SK-N-SH treated with all-trans-retinoic acid at 6 μM for 48 hours (cell line): ENCODE results near the gene KCNG2.

Experiments used
- ATAC-seq: fragments of 200-7000 bp; cut with Tn5 transposase; 3 replicates; pipeline ENCODE4 v1.9.1; 2020; ENCODE audit warnings: mild to moderate bottlenecking, moderate library complexity
- ARNTL ChIP-seq: fragments of 450-650 bp; formaldehyde crosslinking; IDR thresholded peaks from 2 replicates; pipeline ENCODE4 v1.5.0; 2020; ENCODE audit warnings: low read depth, mild to moderate bottlenecking, moderate library complexity, borderline replicate concordance
- BACH2 ChIP-seq: fragments of 250-450 bp; sonication (Bioruptor Pico); IDR thresholded peaks from 2 replicates; pipeline ENCODE4 v1.9.0; 2021; ENCODE audit warnings: mild to moderate bottlenecking, borderline replicate concordance
- CREB5 ChIP-seq: fragments of 250-450 bp; sonication (Bioruptor Pico); IDR thresholded peaks from 2 replicates; pipeline ENCODE4 v1.5.1; 2020; ENCODE audit warnings: low read depth, mild to moderate bottlenecking, moderate library complexity
- CSDC2 ChIP-seq: fragments of 250-450 bp; sonication (Bioruptor Pico); IDR thresholded peaks from 2 replicates; pipeline ENCODE4 v1.5.0; 2020; ENCODE audit warnings: mild to moderate bottlenecking, moderate library complexity
- CSRNP3 ChIP-seq: fragments of 250-450 bp; sonication (Bioruptor Pico); IDR thresholded peaks from 2 replicates; pipeline ENCODE4 v1.5.1; 2021; ENCODE audit warnings: mild to moderate bottlenecking, moderate library complexity
- GLIS3 ChIP-seq: fragments of 250-450 bp; sonication (Bioruptor Pico); IDR thresholded peaks from 2 replicates; pipeline ENCODE4 v1.5.0; 2020; ENCODE audit warnings: mild to moderate bottlenecking, moderate library complexity
- ISL1 ChIP-seq: fragments of 250-450 bp; sonication (Bioruptor Pico); IDR thresholded peaks from 2 replicates; pipeline ENCODE4 v2.1.2; 2022; ENCODE audit warnings: mild to moderate bottlenecking, moderate library complexity
- OSR1 ChIP-seq: fragments of 250-450 bp; sonication (Bioruptor Pico); IDR thresholded peaks from 2 replicates; pipeline ENCODE4 v1.8.0; 2022; ENCODE audit warnings: moderate library complexity, mild to moderate bottlenecking, inconsistent platforms
- POU6F1 ChIP-seq: fragments of 250-450 bp; sonication (Bioruptor Pico); IDR thresholded peaks from 2 replicates; pipeline ENCODE4 v1.8.0; 2021; ENCODE audit warnings: low read depth, mild to moderate bottlenecking, moderate library complexity, borderline replicate concordance
- PPARA ChIP-seq: fragments of 250-450 bp; sonication (Bioruptor Pico); IDR thresholded peaks from 2 replicates; pipeline ENCODE4 v1.5.0; 2020; ENCODE audit warnings: mild to moderate bottlenecking, borderline replicate concordance
- RARB ChIP-seq: fragments of 250-450 bp; sonication (Bioruptor Pico); IDR thresholded peaks from 2 replicates; pipeline ENCODE4 v1.8.0; 2021; ENCODE audit warnings: mild to moderate bottlenecking, moderate library complexity
- SNAI2 ChIP-seq: fragments of 250-450 bp; sonication (Bioruptor Pico); IDR thresholded peaks from 2 replicates; pipeline ENCODE4 v1.5.0; 2020; ENCODE audit warnings: mild to moderate bottlenecking, moderate library complexity
- TCF4 ChIP-seq: fragments of 250-450 bp; sonication (Bioruptor Pico); IDR thresholded peaks from 2 replicates; pipeline ENCODE4 v1.8.0; 2021; ENCODE audit warnings: mild to moderate bottlenecking, moderate library complexity, borderline replicate concordance
- TSHZ2 ChIP-seq: fragments of 250-450 bp; sonication (Bioruptor Pico); IDR thresholded peaks from 2 replicates; pipeline ENCODE4 v1.5.0; 2020; ENCODE audit warnings: mild to moderate bottlenecking, moderate library complexity
- ZC3H10 ChIP-seq: fragments of 250-450 bp; sonication (Bioruptor Pico); IDR thresholded peaks from 2 replicates; pipeline ENCODE4 v1.5.1; 2021; ENCODE audit warnings: mild to moderate bottlenecking, moderate library complexity
- ZFP3 ChIP-seq: fragments of 250-450 bp; sonication (Bioruptor Pico); IDR thresholded peaks from 2 replicates; pipeline ENCODE4 v1.5.0; 2020; ENCODE audit warnings: mild to moderate bottlenecking, moderate library complexity
- ZFP30 ChIP-seq: fragments of 450-650 bp; formaldehyde crosslinking; IDR thresholded peaks from 2 replicates; pipeline ENCODE4 v1.5.0; 2022; ENCODE audit warnings: mild to moderate bottlenecking, moderate library complexity
- ZNF565 ChIP-seq: fragments of 450-650 bp; formaldehyde crosslinking; conservative IDR thresholded peaks from 2 replicates; pipeline ENCODE4 v1.5.0; 2020; ENCODE audit warnings: low read depth, mild to moderate bottlenecking, moderate library complexity
- ZNF70 ChIP-seq: fragments of 450-650 bp; formaldehyde crosslinking; IDR thresholded peaks from 2 replicates; pipeline ENCODE4 v1.5.0; 2020; ENCODE audit warnings: mild to moderate bottlenecking, moderate library complexity
- ZNF8 ChIP-seq: fragments of 450-650 bp; formaldehyde crosslinking; IDR thresholded peaks from 2 replicates; pipeline ENCODE4 v1.5.0; 2020; ENCODE audit warnings: mild to moderate bottlenecking, moderate library complexity

The KCNG2 gene

GRCh38 chr18:79844999-79845563 is 47.3 kb downstream of the KCNG2 start:
- no peak for TF ChIP-seq RARB (CRISPR knock-in tag)
- TF ChIP-seq TCF4 (CRISPR knock-in tag) = no peak
- no peak for TF ChIP-seq GLIS3 (CRISPR knock-in tag)
- TF ChIP-seq ZNF565 (CRISPR knock-in tag) = no peak
- TF ChIP-seq, all 23 proteins: peak for 0
- ATAC-seq = no peak

GRCh38 chr18:79846936-79847557 is 49.3 kb downstream of the KCNG2 start:
- no peak for TF ChIP-seq ZNF70
- TF ChIP-seq POU6F1 = no peak
- no peak for TF ChIP-seq CSDC2 (CRISPR knock-in tag)
- no peak for TF ChIP-seq GLIS3 (CRISPR knock-in tag)
- no peak for TF ChIP-seq RARB (CRISPR knock-in tag)
- ATAC-seq = no peak

- TF ChIP-seq ZFP3 (CRISPR knock-in tag) (no peak), RARB (CRISPR knock-in tag) (no peak), ZNF565 (CRISPR knock-in tag) (no peak), CSDC2 (CRISPR knock-in tag) (no peak), ZNF8 (CRISPR knock-in tag) (no peak), OSR1 (CRISPR knock-in tag) (no peak), BACH2 (CRISPR knock-in tag) (no peak), ZC3H10 (CRISPR knock-in tag) (no peak), ZNF70 (no peak), CSRNP3 (CRISPR knock-in tag) (no peak), ISL1 (no peak), ARNTL (CRISPR knock-in tag) (no peak), PPARA (no peak), ZFP30 (CRISPR knock-in tag) (no peak), TSHZ2 (CRISPR knock-in tag) (no peak), CREB5 (CRISPR knock-in tag) (no peak), TCF4 (CRISPR knock-in tag) (no peak)
- ATAC-seq = no peak; the same call in 2 of the 3 replicates
Measured at GRCh38 chr18:79847606-79848293, 50.0 kb downstream of the KCNG2 start.

- no peak for ATAC-seq
- TF ChIP-seq CSDC2 (CRISPR knock-in tag) = no peak
- no peak for TF ChIP-seq OSR1 (CRISPR knock-in tag)
- TF ChIP-seq ZNF8 (CRISPR knock-in tag) = no peak
- TF ChIP-seq SNAI2 (CRISPR knock-in tag) = no peak
- TF ChIP-seq GLIS3 (CRISPR knock-in tag) = no peak
Measured at GRCh38 chr18:79848294-79848578, 50.5 kb downstream of the KCNG2 start.
